ENCODE results near the gene TMC3. TPM values are rescaled to one million over a fixed set of nuclear protein-coding genes. Genes with fewer than 3 reads are reported as not detected.

TMC3 gene
- total and polyA plus RNA-seq, 10 of the 15 experiments (the other 5 are each of a cell fraction or from before 2014, with no cell fraction given): 0.03 to 0.04 (median 0.04) TPM; not detected in 7

DNA sequence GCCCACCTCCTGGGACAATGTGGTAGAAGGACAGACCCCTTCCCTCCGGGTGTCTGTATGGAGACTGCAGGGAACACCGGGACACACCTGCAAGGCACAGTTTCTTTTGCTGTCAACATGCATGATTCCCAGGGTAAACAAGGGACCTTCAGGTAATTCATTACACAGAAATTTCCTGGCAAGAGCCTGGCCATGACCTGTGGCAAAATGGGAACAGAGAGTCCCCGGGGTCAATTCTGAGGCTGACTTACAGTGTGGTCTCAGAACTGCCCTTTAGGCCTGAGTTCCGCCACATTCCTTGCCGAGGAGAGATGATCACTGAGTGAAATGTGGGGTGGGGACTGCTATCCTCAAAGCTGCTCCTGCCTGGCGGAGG lies 56.4 kb downstream of the TMC3 start (continued):
- TF ChIP-seq, protein P1, sequence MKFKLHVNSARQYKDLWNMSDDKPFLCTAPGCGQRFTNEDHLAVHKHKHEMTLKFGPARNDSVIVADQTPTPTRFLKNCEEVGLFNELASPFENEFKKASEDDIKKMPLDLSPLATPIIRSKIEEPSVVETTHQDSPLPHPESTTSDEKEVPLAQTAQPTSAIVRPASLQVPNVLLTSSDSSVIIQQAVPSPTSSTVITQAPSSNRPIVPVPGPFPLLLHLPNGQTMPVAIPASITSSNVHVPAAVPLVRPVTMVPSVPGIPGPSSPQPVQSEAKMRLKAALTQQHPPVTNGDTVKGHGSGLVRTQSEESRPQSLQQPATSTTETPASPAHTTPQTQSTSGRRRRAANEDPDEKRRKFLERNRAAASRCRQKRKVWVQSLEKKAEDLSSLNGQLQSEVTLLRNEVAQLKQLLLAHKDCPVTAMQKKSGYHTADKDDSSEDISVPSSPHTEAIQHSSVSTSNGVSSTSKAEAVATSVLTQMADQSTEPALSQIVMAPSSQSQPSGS (IDR thresholded peaks at IDR 0.05; ENCODE audit: low read length): no peak
- TF ChIP-seq RAD21 (IDR thresholded peaks at IDR 0.05; ENCODE audit: insufficient read depth, low read depth, low read length): no peak
- TF ChIP-seq, protein P2, sequence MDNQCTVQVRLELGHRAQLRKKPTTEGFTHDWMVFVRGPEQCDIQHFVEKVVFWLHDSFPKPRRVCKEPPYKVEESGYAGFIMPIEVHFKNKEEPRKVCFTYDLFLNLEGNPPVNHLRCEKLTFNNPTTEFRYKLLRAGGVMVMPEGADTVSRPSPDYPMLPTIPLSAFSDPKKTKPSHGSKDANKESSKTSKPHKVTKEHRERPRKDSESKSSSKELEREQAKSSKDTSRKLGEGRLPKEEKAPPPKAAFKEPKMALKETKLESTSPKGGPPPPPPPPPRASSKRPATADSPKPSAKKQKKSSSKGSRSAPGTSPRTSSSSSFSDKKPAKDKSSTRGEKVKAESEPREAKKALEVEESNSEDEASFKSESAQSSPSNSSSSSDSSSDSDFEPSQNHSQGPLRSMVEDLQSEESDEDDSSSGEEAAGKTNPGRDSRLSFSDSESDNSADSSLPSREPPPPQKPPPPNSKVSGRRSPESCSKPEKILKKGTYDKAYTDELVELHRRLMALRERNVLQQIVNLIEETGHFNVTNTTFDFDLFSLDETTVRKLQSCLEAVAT (IDR thresholded peaks at IDR 0.05): no peak
- TF ChIP-seq, protein P3, sequence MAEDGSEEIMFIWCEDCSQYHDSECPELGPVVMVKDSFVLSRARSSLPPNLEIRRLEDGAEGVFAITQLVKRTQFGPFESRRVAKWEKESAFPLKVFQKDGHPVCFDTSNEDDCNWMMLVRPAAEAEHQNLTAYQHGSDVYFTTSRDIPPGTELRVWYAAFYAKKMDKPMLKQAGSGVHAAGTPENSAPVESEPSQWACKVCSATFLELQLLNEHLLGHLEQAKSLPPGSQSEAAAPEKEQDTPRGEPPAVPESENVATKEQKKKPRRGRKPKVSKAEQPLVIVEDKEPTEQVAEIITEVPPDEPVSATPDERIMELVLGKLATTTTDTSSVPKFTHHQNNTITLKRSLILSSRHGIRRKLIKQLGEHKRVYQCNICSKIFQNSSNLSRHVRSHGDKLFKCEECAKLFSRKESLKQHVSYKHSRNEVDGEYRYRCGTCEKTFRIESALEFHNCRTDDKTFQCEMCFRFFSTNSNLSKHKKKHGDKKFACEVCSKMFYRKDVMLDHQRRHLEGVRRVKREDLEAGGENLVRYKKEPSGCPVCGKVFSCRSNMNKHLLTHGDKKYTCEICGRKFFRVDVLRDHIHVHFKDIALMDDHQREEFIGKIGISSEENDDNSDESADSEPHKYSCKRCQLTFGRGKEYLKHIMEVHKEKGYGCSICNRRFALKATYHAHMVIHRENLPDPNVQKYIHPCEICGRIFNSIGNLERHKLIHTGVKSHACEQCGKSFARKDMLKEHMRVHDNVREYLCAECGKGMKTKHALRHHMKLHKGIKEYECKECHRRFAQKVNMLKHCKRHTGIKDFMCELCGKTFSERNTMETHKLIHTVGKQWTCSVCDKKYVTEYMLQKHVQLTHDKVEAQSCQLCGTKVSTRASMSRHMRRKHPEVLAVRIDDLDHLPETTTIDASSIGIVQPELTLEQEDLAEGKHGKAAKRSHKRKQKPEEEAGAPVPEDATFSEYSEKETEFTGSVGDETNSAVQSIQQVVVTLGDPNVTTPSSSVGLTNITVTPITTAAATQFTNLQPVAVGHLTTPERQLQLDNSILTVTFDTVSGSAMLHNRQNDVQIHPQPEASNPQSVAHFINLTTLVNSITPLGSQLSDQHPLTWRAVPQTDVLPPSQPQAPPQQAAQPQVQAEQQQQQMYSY (CRISPR knock-in tag; IDR thresholded peaks at IDR 0.05): no peak
- TF ChIP-seq, protein P4, sequence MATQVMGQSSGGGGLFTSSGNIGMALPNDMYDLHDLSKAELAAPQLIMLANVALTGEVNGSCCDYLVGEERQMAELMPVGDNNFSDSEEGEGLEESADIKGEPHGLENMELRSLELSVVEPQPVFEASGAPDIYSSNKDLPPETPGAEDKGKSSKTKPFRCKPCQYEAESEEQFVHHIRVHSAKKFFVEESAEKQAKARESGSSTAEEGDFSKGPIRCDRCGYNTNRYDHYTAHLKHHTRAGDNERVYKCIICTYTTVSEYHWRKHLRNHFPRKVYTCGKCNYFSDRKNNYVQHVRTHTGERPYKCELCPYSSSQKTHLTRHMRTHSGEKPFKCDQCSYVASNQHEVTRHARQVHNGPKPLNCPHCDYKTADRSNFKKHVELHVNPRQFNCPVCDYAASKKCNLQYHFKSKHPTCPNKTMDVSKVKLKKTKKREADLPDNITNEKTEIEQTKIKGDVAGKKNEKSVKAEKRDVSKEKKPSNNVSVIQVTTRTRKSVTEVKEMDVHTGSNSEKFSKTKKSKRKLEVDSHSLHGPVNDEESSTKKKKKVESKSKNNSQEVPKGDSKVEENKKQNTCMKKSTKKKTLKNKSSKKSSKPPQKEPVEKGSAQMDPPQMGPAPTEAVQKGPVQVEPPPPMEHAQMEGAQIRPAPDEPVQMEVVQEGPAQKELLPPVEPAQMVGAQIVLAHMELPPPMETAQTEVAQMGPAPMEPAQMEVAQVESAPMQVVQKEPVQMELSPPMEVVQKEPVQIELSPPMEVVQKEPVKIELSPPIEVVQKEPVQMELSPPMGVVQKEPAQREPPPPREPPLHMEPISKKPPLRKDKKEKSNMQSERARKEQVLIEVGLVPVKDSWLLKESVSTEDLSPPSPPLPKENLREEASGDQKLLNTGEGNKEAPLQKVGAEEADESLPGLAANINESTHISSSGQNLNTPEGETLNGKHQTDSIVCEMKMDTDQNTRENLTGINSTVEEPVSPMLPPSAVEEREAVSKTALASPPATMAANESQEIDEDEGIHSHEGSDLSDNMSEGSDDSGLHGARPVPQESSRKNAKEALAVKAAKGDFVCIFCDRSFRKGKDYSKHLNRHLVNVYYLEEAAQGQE (IDR thresholded peaks at IDR 0.05; ENCODE audit: low read depth, low read length): no peak
